CD14-positive monocyte (primary cell): ENCODE data around the gene ARL4C. TPM values are rescaled to one million over a fixed set of nuclear protein-coding genes. Genes with fewer than 3 reads are reported as not detected.
A peak's percentile ranks its signal among the peaks of the same experiment; 100 is the strongest.

ENCODE experiments used
- DNase-seq, 3 donors: peaks; one replicate each; pipeline ENCODE4 v3.0.0-alpha.2; 2011 to 2022
- H2AFZ ChIP-seq: 2 replicates; pipeline ENCODE4 v1.6.0; 2012; ENCODE audit warnings: mild to moderate bottlenecking, low read depth, low read length, inconsistent platforms; ENCODE audit not compliant: insufficient read depth, poor library complexity, severe bottlenecking
- H3K27ac ChIP-seq, 2 donors: 1 replicate in 1 of 2; 2 replicates in 1 of 2; pipeline ENCODE4 v1.5.1; 2012 to 2013; ENCODE audit warnings: low read length in 2 of 2, control low read depth in 1 of 2, inconsistent platforms in 1 of 2, low read depth in 1 of 2, mild to moderate bottlenecking in 1 of 2
- H3K27me3 ChIP-seq, 2 donors: one replicate each; pipeline versions ENCODE4 v1.6.0 to v1.6.1; 2011 to 2013; ENCODE audit warnings: low read length in 2 of 2; ENCODE audit not compliant: control insufficient read depth in 2 of 2, insufficient read depth in 2 of 2
- H3K36me3 ChIP-seq, 2 donors: replicated peaks in 1 of 2; 1 replicate in 1 of 2; 2 replicates in 1 of 2; pipeline versions ENCODE4 v1.5.1 to v1.6.1; 2012 to 2013; ENCODE audit warnings: low read length in 2 of 2, control low read depth in 1 of 2, inconsistent platforms in 1 of 2, mild to moderate bottlenecking in 1 of 2; ENCODE audit not compliant: insufficient read depth in 2 of 2, control insufficient read depth in 1 of 2
- H3K4me1 ChIP-seq, 2 donors: 1 replicate in 1 of 2; 2 replicates in 1 of 2; pipeline versions ENCODE4 v1.5.1 to v1.6.1; 2012 to 2013; ENCODE audit warnings: low read length in 2 of 2, control low read depth in 1 of 2, inconsistent platforms in 1 of 2, mild to moderate bottlenecking in 1 of 2, moderate library complexity in 1 of 2; ENCODE audit not compliant: insufficient read depth in 2 of 2, control insufficient read depth in 1 of 2
- H3K4me2 ChIP-seq: replicated peaks from 2 replicates; pipeline ENCODE3; 2012; ENCODE audit warnings: low read length, moderate library complexity, mild to moderate bottlenecking; ENCODE audit not compliant: poor library complexity, severe bottlenecking; ENCODE audit errors: extremely low read depth
- H3K4me3 ChIP-seq, 3 experiments: fragments of 200-600 bp in 1 of 3; sonication (generic) in 1 of 3; replicated peaks in 1 of 3; 1 replicate in 2 of 3; 2 replicates in 1 of 3; pipeline ENCODE4 v1.5.1; 2011 to 2013; ENCODE audit warnings: low read length in 3 of 3, mild to moderate bottlenecking in 3 of 3, control low read depth in 2 of 3, low read depth in 2 of 3, inconsistent platforms in 1 of 3, moderate library complexity in 1 of 3
- H3K79me2 ChIP-seq: 2 replicates; pipeline ENCODE4 v1.6.0; 2012; ENCODE audit warnings: mild to moderate bottlenecking, control low read depth, inconsistent platforms, low read length, moderate library complexity; ENCODE audit not compliant: insufficient read depth
- H3K9ac ChIP-seq: 2 replicates; pipeline ENCODE4 v1.6.0; 2017; ENCODE audit warnings: low read length, mild to moderate bottlenecking; ENCODE audit not compliant: insufficient read depth, poor library complexity, severe bottlenecking
- H3K9me3 ChIP-seq, 2 donors: replicated peaks in 1 of 2; 1 replicate in 1 of 2; 2 replicates in 1 of 2; pipeline versions ENCODE4 v1.5.1 to v1.6.1; 2012 to 2013; ENCODE audit warnings: low read length in 2 of 2, control low read depth in 1 of 2; ENCODE audit not compliant: control insufficient read depth in 1 of 2, insufficient read depth in 1 of 2
- H4K20me1 ChIP-seq: 2 replicates; pipeline ENCODE4 v1.6.0; 2012; ENCODE audit warnings: mild to moderate bottlenecking, low read length, control low read depth, moderate library complexity; ENCODE audit not compliant: insufficient read depth
- H3K27ac Mint-ChIP-seq, 7 donors: one replicate each; pipeline ENCODE4 v1.8.0; 2020; ENCODE audit warnings: mild to moderate bottlenecking in 7 of 7, mixed read lengths in 7 of 7, moderate library complexity in 6 of 7, inconsistent platforms in 2 of 7
- H3K27me3 Mint-ChIP-seq, 3 donors: one replicate each; pipeline ENCODE4 v1.8.0; 2021 to 2022; ENCODE audit warnings: low read depth in 3 of 3, mild to moderate bottlenecking in 3 of 3, mixed read lengths in 3 of 3, moderate library complexity in 3 of 3, inconsistent platforms in 1 of 3
- H3K36me3 Mint-ChIP-seq, 2 donors: one replicate each; pipeline ENCODE4 v1.8.0; 2020; ENCODE audit warnings: mixed read lengths in 2 of 2, inconsistent platforms in 1 of 2, mild to moderate bottlenecking in 1 of 2
- H3K4me1 Mint-ChIP-seq: one replicate; pipeline ENCODE4 v1.8.0; 2020; ENCODE audit warnings: mild to moderate bottlenecking, mixed read lengths
- H3K4me3 Mint-ChIP-seq, 2 donors: one replicate each; pipeline ENCODE4 v1.8.0; 2020; ENCODE audit warnings: mild to moderate bottlenecking in 2 of 2, mixed read lengths in 2 of 2, moderate library complexity in 1 of 2
- H3K9me3 Mint-ChIP-seq, 7 donors: one replicate each; pipeline ENCODE4 v1.8.0; 2020 to 2022; ENCODE audit warnings: mixed read lengths in 7 of 7, mild to moderate bottlenecking in 6 of 7, moderate library complexity in 6 of 7, inconsistent platforms in 2 of 7
- WGBS: methylation state at CpG from one replicate; pipeline ENCODE4 v1.1.5; 2013; ENCODE audit warnings: missing lambda C conversion rate; ENCODE audit not compliant: insufficient coverage; 5-methylcytosine and 5-hydroxymethylcytosine counted together
- intact Hi-C, 2 donors: fragments of 100-400 bp; cut with micrococcal nuclease; formaldehyde crosslinking; loops; one replicate each; pipeline versions ENCODE4 v1.15.0 to v1.15.1; 2023
- polyA plus RNA-seq, 3 donors: library from polyadenylated mRNA; depleted of rRNA in 1 of 3; unstranded in 2 of 3; stranded (reverse) in 1 of 3; fragments of 300-500 nt in 2 of 3; fragments of >200 nt in 1 of 3; fragmentation: Illumina TruSeq in 2 of 3; gene quantifications; 1 replicate in 2 of 3; 2 replicates in 1 of 3; pipeline ENCODE4 v1.2.3, GENCODE V29; 2012 to 2021
- TF ChIP-seq, protein P1 (sequence below): fragments of 200-600 bp; IDR thresholded peaks from one replicate; pipeline ENCODE4 v1.8.0; 2022; ENCODE audit warnings: antibody characterized with exemption, mild to moderate bottlenecking

ARL4C gene
- polyA plus RNA-seq, 3 donors = 4.0 to 90.9 (median 6.4) TPM

DNA sequence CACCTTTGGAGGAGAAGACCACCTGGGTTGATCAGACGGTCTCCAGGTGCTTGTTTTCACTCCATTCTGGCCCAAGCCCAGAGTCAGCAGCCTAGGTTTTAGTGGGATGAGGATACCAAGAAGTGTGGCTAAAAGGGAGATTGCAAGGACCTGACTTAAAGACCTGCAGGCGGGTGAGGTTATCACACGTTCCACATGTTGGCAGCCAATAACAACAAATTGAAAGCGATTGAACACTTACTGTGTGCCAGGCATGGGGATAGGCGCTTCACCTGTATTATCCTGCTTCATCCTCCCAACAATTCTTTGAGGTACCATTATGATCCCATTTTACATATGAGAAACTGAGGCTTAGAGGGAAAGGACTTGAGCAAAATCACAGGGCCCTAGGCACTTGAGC, 5.0 kb downstream of the ARL4C start:
- DNase-seq = no peak

DNA sequence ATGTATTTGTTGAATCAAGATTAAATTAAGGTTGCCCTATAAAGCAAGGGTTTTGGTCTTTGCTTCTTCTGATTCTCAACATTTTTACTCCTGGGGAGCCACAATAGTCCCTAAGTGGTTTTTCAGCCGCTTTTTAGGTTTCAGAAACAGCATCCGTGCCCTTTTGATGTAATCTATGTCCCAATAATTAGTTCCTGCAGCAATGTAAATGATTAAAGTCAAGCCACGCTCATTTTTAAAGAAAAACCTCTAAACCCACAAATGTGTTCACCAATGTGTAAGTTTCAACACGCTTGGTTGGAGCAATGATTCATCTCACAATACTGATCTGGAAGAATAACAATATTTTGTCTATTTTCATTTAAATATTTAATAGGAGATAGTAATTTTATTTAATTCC, 5.6 kb downstream of the ARL4C start:
- Histone ChIP-seq H3K9ac (no peak overlapping the region), H4K20me1 (peaks cover 38% of the 10 kb centered on the region), H3K4me1 (peaks cover 86 to 97% of the 10 kb centered on the region in 2 donors), H3K4me2 (peak overlapping the region; percentile 50), H3K79me2 (peaks cover 46% of the 10 kb centered on the region), H3K4me3 (peak overlapping the region in 1 of 3 experiments; percentile 38), H3K9me3 (no peaks in the 10 kb centered on the region), H3K27ac (peak overlapping the region in 1 of 2 donors; percentile 71), H3K36me3 (no peaks in the 10 kb centered on the region), H3K27me3 (peaks cover 9 to 24% of the 10 kb centered on the region in 2 donors), H2AFZ (no peak overlapping the region)
- Mint-ChIP-seq H3K36me3 (peaks cover 5 to 22% of the 10 kb centered on the region in 2 donors), H3K4me3 (peak overlapping the region in 1 of 2 donors; percentile 60), H3K27me3 (peaks cover 28 to 34% (median 28%) of the 10 kb centered on the region in 3 donors), H3K9me3 (peaks cover 2 to 16% (median 7%) of the 10 kb centered on the region in 7 donors), H3K27ac (peak overlapping the region in 3 of 7 donors; percentile 29 to 47 (median 37)), H3K4me1 (peaks cover 72% of the 10 kb centered on the region)
- WGBS = 31% methylated on average over 2 of the region's 4 CpGs
- DNase-seq = peak in 2 of 3 donors; percentile 24 to 46
- intact Hi-C loops = loop anchor here (5.0 to 10.0 kb wide), 3 partner anchors 64 to 636 kb away; partner anchors contain the start of gene HJURP (in 1 of the 2)
- TF ChIP-seq, protein P1, sequence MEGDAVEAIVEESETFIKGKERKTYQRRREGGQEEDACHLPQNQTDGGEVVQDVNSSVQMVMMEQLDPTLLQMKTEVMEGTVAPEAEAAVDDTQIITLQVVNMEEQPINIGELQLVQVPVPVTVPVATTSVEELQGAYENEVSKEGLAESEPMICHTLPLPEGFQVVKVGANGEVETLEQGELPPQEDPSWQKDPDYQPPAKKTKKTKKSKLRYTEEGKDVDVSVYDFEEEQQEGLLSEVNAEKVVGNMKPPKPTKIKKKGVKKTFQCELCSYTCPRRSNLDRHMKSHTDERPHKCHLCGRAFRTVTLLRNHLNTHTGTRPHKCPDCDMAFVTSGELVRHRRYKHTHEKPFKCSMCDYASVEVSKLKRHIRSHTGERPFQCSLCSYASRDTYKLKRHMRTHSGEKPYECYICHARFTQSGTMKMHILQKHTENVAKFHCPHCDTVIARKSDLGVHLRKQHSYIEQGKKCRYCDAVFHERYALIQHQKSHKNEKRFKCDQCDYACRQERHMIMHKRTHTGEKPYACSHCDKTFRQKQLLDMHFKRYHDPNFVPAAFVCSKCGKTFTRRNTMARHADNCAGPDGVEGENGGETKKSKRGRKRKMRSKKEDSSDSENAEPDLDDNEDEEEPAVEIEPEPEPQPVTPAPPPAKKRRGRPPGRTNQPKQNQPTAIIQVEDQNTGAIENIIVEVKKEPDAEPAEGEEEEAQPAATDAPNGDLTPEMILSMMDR = no peak

More for the DNA sequence above, 5.0 kb downstream of the ARL4C start:
- Mint-ChIP-seq H3K4me1 (peaks cover 72% of the 10 kb centered on the region), H3K36me3 (peaks cover 5 to 23% of the 10 kb centered on the region in 2 donors), H3K27ac (peak overlapping the region in 1 of 7 donors; percentile 37), H3K27me3 (peaks cover 27 to 30% (median 29%) of the 10 kb centered on the region in 3 donors), H3K4me3 (no peak overlapping the region), H3K9me3 (peaks cover 2 to 17% (median 7%) of the 10 kb centered on the region in 7 donors)
- Histone ChIP-seq H3K27ac (no peak overlapping the region), H3K9me3 (no peaks in the 10 kb centered on the region), H3K4me2 (no peak overlapping the region), H3K4me1 (peaks cover 84 to 95% of the 10 kb centered on the region in 2 donors), H4K20me1 (peaks cover 39% of the 10 kb centered on the region), H3K79me2 (peaks cover 47% of the 10 kb centered on the region), H3K9ac (no peak overlapping the region), H2AFZ (no peak overlapping the region), H3K27me3 (peaks cover 9 to 24% of the 10 kb centered on the region in 2 donors), H3K36me3 (no peaks in the 10 kb centered on the region), H3K4me3 (no peak overlapping the region)
- WGBS = 96% methylated on average over 3 of the region's 5 CpGs
- intact Hi-C loops = loop anchor here (5.0 to 10.0 kb wide), 3 partner anchors 65 to 637 kb away; partner anchors contain the start of gene HJURP (in 1 of the 2)
- TF ChIP-seq, protein P1 = no peak
